ENCODE measurements around the gene DNAJC7. TPM values are rescaled to one million over a fixed set of nuclear protein-coding genes. Genes with fewer than 3 reads are reported as not detected.
A peak's percentile ranks its signal among the peaks of the same experiment; 100 is the strongest.

The DNAJC7 gene
- total and polyA plus RNA-seq, 9 of the 15 experiments (the other 6 are each of a cell fraction or from before 2014, with no cell fraction given), result 85.8 to 262 (median 157) TPM

DNA sequence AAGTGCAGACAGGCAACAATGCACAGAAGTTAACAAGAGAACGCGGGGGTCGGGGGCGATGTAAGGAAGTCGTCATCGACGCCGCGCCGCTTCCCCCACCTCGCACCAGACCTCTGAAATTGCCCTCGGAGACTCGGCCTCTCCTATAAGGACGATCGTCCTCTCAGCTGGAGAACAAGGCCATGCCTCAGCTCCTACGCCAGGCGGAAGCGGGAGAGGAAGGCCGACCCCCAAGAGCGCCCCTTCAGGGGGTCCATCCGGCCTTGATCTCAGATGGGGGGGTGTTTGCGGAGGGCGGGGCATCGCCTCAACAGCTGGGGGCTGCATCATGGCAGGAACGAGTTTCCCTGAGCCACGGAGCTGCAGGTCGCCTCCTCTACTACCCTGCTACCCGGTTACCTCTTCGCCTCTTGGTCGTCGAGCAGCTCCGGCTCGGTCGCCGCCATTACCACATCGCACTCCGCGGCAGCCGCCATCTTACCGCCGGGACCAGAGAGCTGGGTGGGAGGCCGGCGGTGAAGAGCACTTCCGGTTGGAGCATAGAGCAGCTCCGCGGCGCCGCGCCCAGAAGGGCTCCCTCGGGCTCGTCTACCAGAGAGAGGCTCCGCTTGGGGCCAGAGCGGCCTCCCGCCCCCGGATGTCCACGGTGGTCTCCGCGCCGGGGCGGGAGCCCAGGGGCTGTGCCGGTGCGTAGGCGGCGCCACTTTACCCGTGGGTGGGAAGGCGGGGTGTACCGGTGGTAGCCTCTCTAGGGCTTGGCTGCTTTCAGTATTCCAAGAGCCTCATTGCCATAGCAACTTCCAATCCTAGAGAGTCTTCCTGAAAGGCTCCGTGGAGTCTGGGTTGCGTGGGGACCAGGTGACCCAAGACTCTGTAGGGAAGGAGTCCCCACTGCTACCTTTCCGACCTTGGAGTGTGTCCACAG is at the start of gene DNAJC7 (continued):
- TF ChIP-seq, protein P1, sequence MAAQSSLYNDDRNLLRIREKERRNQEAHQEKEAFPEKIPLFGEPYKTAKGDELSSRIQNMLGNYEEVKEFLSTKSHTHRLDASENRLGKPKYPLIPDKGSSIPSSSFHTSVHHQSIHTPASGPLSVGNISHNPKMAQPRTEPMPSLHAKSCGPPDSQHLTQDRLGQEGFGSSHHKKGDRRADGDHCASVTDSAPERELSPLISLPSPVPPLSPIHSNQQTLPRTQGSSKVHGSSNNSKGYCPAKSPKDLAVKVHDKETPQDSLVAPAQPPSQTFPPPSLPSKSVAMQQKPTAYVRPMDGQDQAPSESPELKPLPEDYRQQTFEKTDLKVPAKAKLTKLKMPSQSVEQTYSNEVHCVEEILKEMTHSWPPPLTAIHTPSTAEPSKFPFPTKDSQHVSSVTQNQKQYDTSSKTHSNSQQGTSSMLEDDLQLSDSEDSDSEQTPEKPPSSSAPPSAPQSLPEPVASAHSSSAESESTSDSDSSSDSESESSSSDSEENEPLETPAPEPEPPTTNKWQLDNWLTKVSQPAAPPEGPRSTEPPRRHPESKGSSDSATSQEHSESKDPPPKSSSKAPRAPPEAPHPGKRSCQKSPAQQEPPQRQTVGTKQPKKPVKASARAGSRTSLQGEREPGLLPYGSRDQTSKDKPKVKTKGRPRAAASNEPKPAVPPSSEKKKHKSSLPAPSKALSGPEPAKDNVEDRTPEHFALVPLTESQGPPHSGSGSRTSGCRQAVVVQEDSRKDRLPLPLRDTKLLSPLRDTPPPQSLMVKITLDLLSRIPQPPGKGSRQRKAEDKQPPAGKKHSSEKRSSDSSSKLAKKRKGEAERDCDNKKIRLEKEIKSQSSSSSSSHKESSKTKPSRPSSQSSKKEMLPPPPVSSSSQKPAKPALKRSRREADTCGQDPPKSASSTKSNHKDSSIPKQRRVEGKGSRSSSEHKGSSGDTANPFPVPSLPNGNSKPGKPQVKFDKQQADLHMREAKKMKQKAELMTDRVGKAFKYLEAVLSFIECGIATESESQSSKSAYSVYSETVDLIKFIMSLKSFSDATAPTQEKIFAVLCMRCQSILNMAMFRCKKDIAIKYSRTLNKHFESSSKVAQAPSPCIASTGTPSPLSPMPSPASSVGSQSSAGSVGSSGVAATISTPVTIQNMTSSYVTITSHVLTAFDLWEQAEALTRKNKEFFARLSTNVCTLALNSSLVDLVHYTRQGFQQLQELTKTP (IDR thresholded peaks at IDR 0.05; ENCODE audit: low read depth in 1 of 2, partially characterized antibody in 2 of 2), result peak in 1 of 2 experiments; percentile 20
- TF ChIP-seq, protein P2, sequence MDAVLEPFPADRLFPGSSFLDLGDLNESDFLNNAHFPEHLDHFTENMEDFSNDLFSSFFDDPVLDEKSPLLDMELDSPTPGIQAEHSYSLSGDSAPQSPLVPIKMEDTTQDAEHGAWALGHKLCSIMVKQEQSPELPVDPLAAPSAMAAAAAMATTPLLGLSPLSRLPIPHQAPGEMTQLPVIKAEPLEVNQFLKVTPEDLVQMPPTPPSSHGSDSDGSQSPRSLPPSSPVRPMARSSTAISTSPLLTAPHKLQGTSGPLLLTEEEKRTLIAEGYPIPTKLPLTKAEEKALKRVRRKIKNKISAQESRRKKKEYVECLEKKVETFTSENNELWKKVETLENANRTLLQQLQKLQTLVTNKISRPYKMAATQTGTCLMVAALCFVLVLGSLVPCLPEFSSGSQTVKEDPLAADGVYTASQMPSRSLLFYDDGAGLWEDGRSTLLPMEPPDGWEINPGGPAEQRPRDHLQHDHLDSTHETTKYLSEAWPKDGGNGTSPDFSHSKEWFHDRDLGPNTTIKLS (IDR thresholded peaks at IDR 0.05; ENCODE audit: borderline replicate concordance, low read depth), result peak; percentile 97
- peak; percentile 9 for TF ChIP-seq CREB1 (IDR thresholded peaks at IDR 0.05)
- peak; percentile 11; the same call in 1 of the 2 replicates for TF ChIP-seq CREB1 (CRISPR knock-in tag; IDR thresholded peaks at IDR 0.05)
- TF ChIP-seq RBM22 (IDR thresholded peaks at IDR 0.05; ENCODE audit: low read depth, low read length, poor library complexity, severe bottlenecking), result peak; percentile 80
- peak; percentile 85 for TF ChIP-seq CCNT2 (IDR thresholded peaks at IDR 0.05; ENCODE audit: borderline replicate concordance, extremely low read depth, insufficient read length, low read depth, low read length)
- peak; percentile 78 for TF ChIP-seq HCFC1 (IDR thresholded peaks at IDR 0.05; ENCODE audit: low read depth, low read length)
- TF ChIP-seq, protein P3, sequence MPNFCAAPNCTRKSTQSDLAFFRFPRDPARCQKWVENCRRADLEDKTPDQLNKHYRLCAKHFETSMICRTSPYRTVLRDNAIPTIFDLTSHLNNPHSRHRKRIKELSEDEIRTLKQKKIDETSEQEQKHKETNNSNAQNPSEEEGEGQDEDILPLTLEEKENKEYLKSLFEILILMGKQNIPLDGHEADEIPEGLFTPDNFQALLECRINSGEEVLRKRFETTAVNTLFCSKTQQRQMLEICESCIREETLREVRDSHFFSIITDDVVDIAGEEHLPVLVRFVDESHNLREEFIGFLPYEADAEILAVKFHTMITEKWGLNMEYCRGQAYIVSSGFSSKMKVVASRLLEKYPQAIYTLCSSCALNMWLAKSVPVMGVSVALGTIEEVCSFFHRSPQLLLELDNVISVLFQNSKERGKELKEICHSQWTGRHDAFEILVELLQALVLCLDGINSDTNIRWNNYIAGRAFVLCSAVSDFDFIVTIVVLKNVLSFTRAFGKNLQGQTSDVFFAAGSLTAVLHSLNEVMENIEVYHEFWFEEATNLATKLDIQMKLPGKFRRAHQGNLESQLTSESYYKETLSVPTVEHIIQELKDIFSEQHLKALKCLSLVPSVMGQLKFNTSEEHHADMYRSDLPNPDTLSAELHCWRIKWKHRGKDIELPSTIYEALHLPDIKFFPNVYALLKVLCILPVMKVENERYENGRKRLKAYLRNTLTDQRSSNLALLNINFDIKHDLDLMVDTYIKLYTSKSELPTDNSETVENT (CRISPR knock-in tag; IDR thresholded peaks at IDR 0.05), result peak; percentile 99
- TF ChIP-seq ATF7 (IDR thresholded peaks at IDR 0.05), result peak; percentile 66
- TF ChIP-seq SREBF1 (IDR thresholded peaks at IDR 0.05; ENCODE audit: borderline replicate concordance, low read depth, low read length), result 0 out of 2 replicates have a peak, but pooled peaks have one; percentile 36
- TF ChIP-seq, protein P4, sequence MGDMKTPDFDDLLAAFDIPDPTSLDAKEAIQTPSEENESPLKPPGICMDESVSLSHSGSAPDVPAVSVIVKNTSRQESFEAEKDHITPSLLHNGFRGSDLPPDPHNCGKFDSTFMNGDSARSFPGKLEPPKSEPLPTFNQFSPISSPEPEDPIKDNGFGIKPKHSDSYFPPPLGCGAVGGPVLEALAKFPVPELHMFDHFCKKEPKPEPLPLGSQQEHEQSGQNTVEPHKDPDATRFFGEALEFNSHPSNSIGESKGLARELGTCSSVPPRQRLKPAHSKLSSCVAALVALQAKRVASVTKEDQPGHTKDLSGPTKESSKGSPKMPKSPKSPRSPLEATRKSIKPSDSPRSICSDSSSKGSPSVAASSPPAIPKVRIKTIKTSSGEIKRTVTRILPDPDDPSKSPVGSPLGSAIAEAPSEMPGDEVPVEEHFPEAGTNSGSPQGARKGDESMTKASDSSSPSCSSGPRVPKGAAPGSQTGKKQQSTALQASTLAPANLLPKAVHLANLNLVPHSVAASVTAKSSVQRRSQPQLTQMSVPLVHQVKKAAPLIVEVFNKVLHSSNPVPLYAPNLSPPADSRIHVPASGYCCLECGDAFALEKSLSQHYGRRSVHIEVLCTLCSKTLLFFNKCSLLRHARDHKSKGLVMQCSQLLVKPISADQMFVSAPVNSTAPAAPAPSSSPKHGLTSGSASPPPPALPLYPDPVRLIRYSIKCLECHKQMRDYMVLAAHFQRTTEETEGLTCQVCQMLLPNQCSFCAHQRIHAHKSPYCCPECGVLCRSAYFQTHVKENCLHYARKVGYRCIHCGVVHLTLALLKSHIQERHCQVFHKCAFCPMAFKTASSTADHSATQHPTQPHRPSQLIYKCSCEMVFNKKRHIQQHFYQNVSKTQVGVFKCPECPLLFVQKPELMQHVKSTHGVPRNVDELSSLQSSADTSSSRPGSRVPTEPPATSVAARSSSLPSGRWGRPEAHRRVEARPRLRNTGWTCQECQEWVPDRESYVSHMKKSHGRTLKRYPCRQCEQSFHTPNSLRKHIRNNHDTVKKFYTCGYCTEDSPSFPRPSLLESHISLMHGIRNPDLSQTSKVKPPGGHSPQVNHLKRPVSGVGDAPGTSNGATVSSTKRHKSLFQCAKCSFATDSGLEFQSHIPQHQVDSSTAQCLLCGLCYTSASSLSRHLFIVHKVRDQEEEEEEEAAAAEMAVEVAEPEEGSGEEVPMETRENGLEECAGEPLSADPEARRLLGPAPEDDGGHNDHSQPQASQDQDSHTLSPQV (IDR thresholded peaks at IDR 0.05), result no peak
